Activated CD8-positive, alpha-beta memory T cell treated with anti-CD3 and anti-CD28 coated beads for 36 hours (primary cell): Measurements from ENCODE around the gene MAPK11. TPM values are rescaled to one million over a fixed set of nuclear protein-coding genes. Genes with fewer than 3 reads are reported as not detected.
"Not testable (repeated sequence)": the region's sequence is repeated elsewhere in the genome, so short reads cannot be mapped to it uniquely, and the experiment has no call there.

Experiments used
- CTCF ChIA-PET: fragments of 350-600 bp; sonication (Branson Sonifier 250); formaldehyde crosslinking; loops from one replicate; lab custom pipeline; 2021; ENCODE audit warnings: antibody characterized with exemption; lab: Charles Lee
- POLR2A ChIA-PET: fragments of 350-600 bp; sonication (Branson Sonifier 250); formaldehyde crosslinking; loops from one replicate; lab custom pipeline; 2021; ENCODE audit warnings: antibody characterized with exemption; lab: Charles Lee
- total RNA-seq, 2 experiments: library from RNA; stranded (reverse); gene quantifications; one replicate each; pipeline ENCODE4 v1.2.3, GENCODE V29; 2021

Gene MAPK11
- total RNA-seq, 2 experiments from 2014 or later, result 10.6 to 11.4 TPM

DNA sequence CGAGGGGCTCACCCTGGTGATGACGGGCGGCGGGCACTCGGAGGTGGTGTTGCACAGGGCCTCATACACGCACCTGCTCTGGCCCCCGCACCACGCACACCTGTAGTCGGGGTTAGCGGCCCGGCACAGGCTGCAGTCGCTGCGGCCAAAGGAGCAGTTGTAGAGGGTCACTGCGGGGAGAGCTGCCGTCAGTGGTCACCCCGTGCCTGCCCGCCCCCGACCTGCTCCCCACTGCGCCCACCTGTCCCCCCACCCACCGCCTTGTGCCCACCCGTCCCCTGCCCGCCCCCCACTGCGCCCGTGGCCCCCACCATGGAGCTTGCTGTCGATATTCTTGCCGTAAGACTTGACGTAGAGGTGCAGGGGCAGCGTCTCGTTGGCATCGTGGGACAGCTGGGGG is 13.6 kb upstream of the MAPK11 start:
- ChIA-PET POLR2A (no interaction called here), CTCF (no interaction called here)

- POLR2A ChIA-PET, result no interaction called here
- CTCF ChIA-PET, result no interaction called here
Observed at GRCh38 chr22:50282361-50283155, 12.4 kb upstream of the MAPK11 start.

- ChIA-PET POLR2A (no interaction called here), CTCF (no interaction called here)
Observed at GRCh38 chr22:50281957-50282356, 11.8 kb upstream of the MAPK11 start.

DNA sequence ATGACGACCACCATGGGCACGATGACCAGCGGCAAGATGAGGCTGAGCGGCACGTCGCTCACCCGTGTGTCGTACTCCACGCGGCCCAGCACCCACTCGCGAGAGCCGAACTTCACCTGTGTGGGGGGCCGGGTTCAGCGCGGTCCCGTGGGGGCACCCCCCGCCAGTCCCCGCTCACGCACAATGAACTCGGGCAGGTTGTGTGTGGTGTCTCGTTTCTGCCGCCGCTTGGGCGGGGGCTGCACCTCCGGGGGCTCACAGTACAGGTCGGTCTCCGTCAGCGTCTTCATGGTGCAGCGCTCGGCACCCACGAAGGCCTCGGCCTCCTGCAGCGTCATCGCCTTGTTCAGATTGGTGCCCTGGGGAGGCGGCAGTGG is 11.2 kb upstream of the MAPK11 start:
- CTCF ChIA-PET, result no interaction called here
- POLR2A ChIA-PET, result no interaction called here

DNA sequence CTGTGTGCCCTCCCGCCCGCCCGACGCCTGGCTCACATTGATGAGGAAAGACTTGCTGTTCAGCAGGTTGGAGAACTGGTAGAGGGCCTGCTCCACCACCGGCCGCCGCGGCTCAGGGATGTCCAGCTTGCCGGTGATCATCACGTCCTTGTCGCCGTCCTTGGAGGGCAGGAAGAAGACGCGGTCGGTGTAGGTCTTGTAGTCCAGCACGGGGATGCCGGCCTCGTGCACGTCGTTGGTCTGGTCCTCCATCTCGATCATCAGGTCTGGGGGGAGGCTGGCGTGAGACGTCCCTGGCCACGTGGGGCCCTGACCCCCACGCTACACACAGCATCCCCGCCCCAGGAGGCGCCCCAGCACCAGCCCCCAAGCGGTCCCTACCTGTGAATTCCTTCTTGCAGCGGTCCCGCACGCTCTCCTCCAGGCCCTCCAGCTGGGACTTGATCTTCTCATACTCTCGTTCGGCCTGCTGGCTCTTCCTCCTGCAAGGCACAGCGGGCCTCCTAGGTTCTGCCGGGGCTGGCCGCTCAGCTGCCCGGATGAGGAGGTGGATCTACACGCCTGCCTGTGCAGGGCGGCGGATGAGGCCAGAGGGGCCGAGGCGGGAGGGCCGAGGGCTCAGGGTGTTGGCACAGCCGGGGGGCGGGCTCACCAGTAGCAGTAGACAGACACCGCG is 10.7 kb upstream of the MAPK11 start:
- POLR2A ChIA-PET, result no interaction called here
- CTCF ChIA-PET, result no interaction called here

DNA sequence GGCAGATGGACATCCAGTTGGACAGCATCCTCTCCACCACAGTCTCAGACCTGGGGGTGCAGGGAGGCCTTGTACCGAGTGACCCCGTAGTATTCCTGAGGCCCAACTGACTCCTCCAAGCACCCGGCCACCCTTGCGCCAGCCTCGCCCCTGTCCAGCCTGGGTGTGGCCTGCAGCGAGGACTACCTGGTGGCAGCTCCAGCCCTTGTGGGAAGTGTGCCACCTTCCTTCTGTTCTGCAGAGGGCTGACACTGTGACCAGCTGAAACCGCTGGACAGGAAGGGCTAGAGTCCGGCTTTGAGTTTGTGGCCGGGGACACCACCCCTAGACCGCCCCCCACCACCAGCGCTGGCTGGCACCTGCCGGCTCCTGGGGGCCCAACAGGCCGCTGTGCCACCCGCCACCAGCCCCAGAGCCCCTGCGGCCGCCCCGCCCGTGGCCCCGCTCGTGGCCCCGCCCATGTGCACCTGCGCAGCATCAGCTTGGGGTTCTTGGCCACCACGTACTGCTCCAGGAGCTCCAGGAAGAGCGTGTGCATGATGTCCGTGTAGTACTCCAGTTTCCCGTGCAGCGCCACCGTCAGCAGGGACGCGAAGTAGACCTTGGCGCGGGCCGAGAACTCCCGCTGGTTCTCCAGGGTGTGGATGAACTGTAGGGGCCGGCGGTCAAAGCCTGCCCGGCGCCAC is 10.0 kb upstream of the MAPK11 start:
- POLR2A ChIA-PET, result no interaction called here

DNA sequence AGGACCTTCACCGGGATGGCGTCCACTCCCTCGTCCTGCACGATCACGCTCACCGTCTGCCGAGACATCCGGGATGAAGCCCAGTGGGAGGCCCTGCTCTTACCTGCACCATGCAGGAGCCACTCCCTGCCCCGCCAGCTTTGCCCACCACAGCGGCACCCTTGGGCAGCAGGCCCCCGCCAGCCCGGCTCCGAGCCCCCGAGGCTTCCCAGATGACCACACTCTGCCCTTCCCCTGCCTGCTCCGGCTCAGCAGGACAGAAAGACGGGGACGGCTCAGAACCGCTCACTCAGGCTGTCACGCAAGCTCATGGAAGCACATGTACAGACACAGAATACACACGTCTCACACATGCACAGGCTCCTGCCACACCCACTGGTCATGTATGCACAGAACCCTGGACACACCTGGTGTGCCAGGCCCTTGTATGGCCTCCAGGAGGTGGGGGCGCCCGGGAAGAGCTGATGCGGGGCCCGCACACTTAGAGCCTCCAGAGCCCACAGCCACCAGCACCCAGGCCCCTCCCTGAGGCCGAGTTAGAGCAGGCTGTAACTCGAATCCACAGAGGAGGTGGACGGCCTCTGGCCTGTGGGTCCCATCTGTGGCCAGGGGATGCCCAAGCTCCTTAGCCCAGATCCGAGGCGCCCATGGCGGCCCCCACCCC is 8.9 kb upstream of the MAPK11 start:
- ChIA-PET CTCF (no interaction called here), POLR2A (interaction anchor here (0.7 kb wide), 1 partner anchor 40 kb away, joined by 3 read pairs; no protein-coding TSS in a partner anchor)

More for the DNA sequence above, 10.0 kb upstream of the MAPK11 start:
- CTCF ChIA-PET, result no interaction called here

- CTCF ChIA-PET, result no interaction called here
- POLR2A ChIA-PET, result no interaction called here
Observed at GRCh38 chr22:50278461-50278860, 8.3 kb upstream of the MAPK11 start.

DNA sequence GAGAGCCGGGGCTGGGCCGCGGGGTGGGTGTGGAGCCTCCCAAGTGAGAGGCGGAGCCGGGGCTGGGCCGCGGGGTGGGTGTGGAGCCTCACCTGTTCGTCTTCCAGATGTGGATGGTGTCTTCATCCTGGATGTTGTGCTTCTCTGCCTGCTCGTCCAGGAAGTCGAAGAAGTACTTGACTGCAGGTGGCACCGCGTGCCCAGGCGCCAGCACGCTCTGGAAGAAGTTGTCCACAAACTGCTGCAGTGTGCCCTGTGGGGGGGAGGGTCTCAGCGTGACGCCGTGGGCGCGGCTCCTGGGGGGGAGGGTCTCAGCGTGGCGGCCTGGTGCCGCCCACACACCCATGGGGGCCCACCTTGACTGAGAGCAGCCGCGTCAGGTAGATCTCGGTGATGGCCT is 7.6 kb upstream of the MAPK11 start:
- ChIA-PET CTCF (no interaction called here), POLR2A (no interaction called here)

GRCh38 chr22:50276143-50276542 is 6.0 kb upstream of the MAPK11 start:
- ChIA-PET CTCF (interaction anchor here (0.6 to 2.5 kb wide), 20 partner anchors 9 to 404 kb away, joined by 3 to 17 read pairs (median 3); partner anchors contain the start of genes DENND6B, HDAC10 and PLXNB2), POLR2A (no interaction called here)

DNA sequence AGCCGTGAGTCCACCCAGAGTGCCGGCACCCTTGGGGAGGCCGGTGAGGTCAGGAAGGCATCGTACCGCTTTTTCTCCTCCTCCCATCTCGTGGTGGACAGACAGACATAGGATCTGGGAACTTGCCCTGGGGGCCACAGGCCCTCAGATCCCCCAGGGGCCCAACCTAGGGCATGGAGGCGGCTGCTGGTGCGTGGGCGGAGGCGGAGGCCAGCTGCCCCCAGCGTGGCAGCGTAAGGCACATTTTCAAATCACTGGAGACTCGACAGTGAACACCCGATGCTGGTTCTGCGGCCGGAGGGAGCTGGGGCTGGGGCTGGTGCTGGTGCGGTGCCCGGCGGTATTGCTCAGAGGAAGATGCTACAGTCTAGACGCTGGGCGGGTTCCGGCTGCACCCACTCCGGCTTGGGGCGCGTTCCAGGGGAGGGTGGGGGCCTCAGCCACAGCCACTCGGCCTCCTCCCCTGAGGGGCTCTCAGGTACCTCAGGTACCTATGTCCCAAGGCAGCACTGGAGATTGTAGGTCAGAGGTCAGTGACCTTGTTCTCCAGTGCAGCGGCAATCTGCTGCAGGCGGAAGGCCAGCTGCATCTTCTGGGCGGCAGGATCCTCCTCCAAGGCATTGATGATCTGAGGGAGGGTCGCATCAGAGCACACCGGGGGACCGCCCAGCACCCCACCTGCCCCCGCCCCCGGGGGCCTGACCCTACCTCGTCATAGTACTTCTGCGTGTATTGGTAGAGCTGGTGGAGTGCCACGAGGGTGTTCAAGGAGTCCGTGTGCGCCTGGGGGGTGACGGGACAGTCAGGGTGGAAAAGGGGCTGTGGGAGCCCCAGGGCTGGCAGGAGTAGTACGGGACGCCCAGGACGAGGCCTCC is 5.2 kb upstream of the MAPK11 start:
- ChIA-PET CTCF (interaction anchor here (0.5 to 2.5 kb wide), 18 partner anchors 9 to 222 kb away, joined by 3 to 17 read pairs (median 4); partner anchors contain the start of genes DENND6B, HDAC10 and PLXNB2), POLR2A (no interaction called here)

DNA sequence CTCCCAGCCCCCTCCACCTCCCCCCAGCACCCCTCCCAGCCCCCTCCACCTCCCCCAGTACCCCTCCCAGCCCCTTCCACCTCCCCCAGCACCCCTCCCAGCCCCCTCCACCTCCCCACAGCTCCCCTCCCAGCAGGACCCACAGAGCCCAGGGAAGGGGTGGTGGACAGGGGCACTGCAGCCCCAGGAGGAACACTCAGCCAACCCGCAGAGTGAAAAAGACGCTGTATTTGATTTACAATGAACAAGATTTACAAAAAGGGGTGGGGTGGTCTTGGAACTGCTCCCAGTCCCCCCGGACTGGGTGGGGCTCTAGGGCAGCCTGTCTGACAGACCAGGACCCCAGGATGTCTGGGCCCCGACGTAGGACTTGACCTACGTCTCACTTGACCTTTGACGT is 4.6 kb upstream of the MAPK11 start:
- CTCF ChIA-PET, result interaction anchor here (1.1 to 2.5 kb wide), 7 partner anchors 9 to 67 kb away, joined by 3 to 16 read pairs (median 8); partner anchors contain the start of gene MAPK12
- POLR2A ChIA-PET, result no interaction called here

DNA sequence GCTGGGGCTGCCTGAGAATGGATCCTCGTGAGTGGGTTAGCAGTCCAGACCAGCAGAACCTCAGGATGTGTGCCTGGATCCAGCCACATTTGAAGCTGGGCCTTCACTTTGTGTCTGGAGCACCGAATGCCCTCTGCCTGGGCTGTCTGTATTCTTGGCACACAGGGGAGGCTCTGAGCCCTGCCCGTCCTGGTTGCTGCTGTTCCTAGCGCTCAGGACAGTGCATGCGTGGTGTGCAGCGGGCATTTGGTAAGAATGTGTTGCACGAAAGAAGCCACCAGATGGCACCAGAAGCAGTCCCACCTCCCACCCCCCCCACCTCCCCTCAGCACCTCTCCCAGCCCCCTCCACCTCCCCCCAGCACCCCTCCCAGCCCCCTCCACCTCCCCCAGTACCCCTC is 4.1 kb upstream of the MAPK11 start:
- CTCF ChIA-PET, result interaction anchor here (0.8 to 2.9 kb wide), 7 partner anchors 9 to 141 kb away, joined by 3 to 10 read pairs (median 4); partner anchors contain the start of gene MAPK12
- POLR2A ChIA-PET, result no interaction called here

DNA sequence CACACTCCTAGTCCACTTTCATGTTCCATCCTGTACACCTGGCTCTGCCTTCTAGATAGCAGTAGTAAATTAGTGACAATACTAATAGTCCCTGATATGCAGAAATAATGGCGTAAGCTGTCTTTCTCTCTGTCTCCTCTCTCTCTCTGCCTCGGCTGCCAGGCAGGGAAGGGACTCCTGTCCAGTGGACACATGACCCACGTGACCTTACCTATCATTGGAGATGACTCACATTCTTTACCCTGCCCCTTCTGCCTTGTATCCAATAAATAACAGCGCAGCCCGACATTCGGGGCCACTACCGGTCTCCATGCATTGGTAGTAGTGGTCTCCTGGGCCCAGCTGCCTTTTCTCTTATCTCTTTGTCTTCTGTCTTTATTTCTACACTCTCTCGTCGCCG is 3.6 kb upstream of the MAPK11 start:
- POLR2A ChIA-PET, result not testable (repeated sequence)
- CTCF ChIA-PET, result interaction anchor here (0.8 to 2.9 kb wide), 11 partner anchors 8 to 225 kb away, joined by 3 to 10 read pairs (median 4); partner anchors contain the start of genes MAPK12 and TUBGCP6

DNA sequence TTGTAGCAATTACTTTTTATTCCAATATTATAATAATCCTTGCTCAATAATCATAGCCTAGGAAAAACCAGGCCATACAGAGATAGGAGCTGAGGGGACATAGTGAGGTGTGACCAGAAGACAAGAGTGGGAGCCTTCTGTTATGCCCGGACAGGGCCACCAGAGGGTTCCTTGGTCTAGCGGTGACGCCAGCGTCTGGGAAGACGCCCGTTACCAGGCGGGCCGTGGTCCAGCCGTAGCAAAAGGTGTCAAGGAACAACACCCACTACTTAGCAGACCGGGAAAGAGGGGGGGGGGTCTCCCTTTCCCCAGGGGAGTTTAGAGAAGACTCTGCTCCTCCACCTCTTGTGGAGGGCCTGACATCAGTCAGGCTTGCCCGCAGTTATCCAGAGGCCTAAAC is 3.2 kb upstream of the MAPK11 start:
- CTCF ChIA-PET, result interaction anchor here (0.7 to 2.9 kb wide), 13 partner anchors 8 to 225 kb away, joined by 3 to 10 read pairs (median 4); partner anchors contain the start of genes MAPK12 and TUBGCP6
- POLR2A ChIA-PET, result not testable (repeated sequence)

DNA sequence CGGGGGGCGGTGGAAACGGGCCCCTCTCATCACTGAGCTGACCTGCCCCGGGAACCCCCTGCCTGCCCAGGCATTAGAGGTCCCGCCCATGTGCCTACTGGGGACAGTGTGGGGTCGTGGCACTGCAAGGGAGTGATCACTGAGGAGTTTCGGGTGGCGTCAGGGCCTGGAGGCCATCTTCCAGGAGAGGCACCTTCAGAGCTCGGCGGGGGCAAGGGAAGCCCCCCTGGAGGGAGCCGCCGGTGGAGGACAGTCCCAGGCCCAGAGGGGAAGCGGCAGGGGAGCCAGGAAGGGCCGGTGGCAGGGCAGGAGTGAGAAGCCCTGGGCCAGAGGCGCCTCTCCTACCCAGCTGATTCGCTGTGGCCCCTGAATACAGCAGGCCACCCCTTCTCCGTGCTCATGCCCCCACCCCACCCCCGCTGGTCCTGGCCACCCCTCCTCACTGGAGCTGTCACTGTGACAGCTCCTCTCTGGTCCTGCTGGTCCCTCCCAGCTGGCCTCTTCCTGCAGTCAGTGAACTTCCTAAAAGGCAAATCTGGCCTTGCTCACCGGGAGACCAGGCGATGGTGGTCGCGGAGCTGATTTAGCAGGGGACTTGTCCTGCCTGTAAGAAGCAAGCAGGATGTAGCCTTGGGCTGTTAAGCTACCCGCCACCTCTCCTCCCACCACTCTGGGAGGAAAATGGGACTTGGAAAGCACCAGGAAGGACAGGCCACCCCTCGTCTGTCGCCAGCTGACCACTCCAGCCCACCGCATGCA is 2.0 kb upstream of the MAPK11 start:
- ChIA-PET POLR2A (interaction anchor here (0.5 kb wide), 1 partner anchor 288 kb away, joined by 3 read pairs; no protein-coding TSS in a partner anchor), CTCF (interaction anchor here (0.9 to 2.9 kb wide), 10 partner anchors 11 to 89 kb away, joined by 3 to 10 read pairs (median 4); partner anchors contain the start of genes MAPK12, PLXNB2 and TUBGCP6)

DNA sequence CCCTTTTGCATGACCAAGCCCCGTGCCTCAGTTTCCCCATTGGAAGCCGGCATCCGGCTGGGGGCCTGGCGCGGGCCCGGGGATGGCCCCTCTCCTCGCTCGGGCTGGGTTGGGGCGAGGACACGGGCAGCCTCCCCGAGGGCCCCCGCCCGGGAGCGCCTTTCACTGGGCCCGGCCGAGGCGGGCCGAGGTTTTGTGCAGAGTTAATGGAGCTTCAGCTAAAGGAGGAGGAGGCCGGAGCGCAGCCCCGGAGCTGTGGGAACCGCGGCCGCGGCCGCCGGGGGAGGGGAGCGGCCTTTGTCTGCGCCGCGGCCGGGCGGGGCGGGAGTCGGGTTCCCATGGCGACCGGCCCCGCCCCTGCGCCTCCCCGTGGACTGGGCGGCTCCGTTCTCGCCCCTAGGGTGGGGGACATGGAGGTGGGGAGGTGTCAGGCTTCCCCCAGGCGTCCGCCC is 1.4 kb upstream of the MAPK11 start:
- CTCF ChIA-PET, result interaction anchor here (1.0 to 2.9 kb wide), 8 partner anchors 10 to 90 kb away, joined by 3 to 10 read pairs (median 4); partner anchors contain the start of genes MAPK12 and TUBGCP6
- POLR2A ChIA-PET, result interaction anchor here (0.5 kb wide), 1 partner anchor 288 kb away, joined by 3 read pairs; no protein-coding TSS in a partner anchor
